Loucy (cell line): ENCODE data around the gene GPATCH11.

Experiments
- H2AFZ ChIP-seq: fragments of 200-600 bp; sonication (generic); 2 replicates; pipeline ENCODE4 v1.6.0; 2016; ENCODE audit warnings: antibody characterized with exemption, mild to moderate bottlenecking, low read length, moderate library complexity
- H3F3A ChIP-seq: fragments of 200-600 bp; 2 replicates; pipeline ENCODE4 v1.6.0; 2016; ENCODE audit warnings: antibody characterized with exemption, low read depth, mild to moderate bottlenecking
- H3K27me3 ChIP-seq: fragments of 200-600 bp; sonication (generic); 2 replicates; pipeline ENCODE4 v1.6.1; 2014; ENCODE audit warnings: low read length, mild to moderate bottlenecking; ENCODE audit not compliant: insufficient read depth, poor library complexity, severe bottlenecking
- H3K36me3 ChIP-seq: fragments of 200-600 bp; sonication (generic); 2 replicates; pipeline ENCODE4 v1.6.1; 2016; ENCODE audit warnings: low read length; ENCODE audit not compliant: insufficient read depth
- H3K4me1 ChIP-seq: fragments of 200-600 bp; sonication (generic); 2 replicates; pipeline ENCODE4 v1.5.1; 2014; ENCODE audit warnings: low read length, mild to moderate bottlenecking; ENCODE audit not compliant: insufficient read depth, poor library complexity, severe bottlenecking
- H3K4me2 ChIP-seq: fragments of 200-600 bp; sonication (generic); 2 replicates; pipeline ENCODE4 v1.6.0; 2014; ENCODE audit warnings: antibody characterized with exemption, low read length, low read depth, mild to moderate bottlenecking; ENCODE audit not compliant: poor library complexity, severe bottlenecking
- H3K4me3 ChIP-seq: fragments of 200-600 bp; sonication (generic); 2 replicates; pipeline ENCODE4 v1.5.1; 2014; ENCODE audit warnings: low read length, mild to moderate bottlenecking, mixed read lengths; ENCODE audit not compliant: poor library complexity, severe bottlenecking
- H3K79me2 ChIP-seq: fragments of 200-600 bp; sonication (generic); 2 replicates; pipeline ENCODE4 v1.6.1; 2014; ENCODE audit warnings: low read length; ENCODE audit not compliant: insufficient read depth
- H3K9ac ChIP-seq: fragments of 200-600 bp; sonication (generic); 2 replicates; pipeline ENCODE4 v1.6.0; 2014; ENCODE audit warnings: mild to moderate bottlenecking, low read depth, low read length, moderate library complexity; ENCODE audit not compliant: poor library complexity, severe bottlenecking
- H3K9me2 ChIP-seq: fragments of 200-600 bp; sonication (generic); replicated peaks from 2 replicates; pipeline ENCODE4 v1.6.1; 2016; ENCODE audit warnings: low read depth, low read length, mixed read lengths
- H3K9me3 ChIP-seq: fragments of 200-600 bp; sonication (generic); 2 replicates; pipeline ENCODE4 v1.6.1; 2014; ENCODE audit warnings: mild to moderate bottlenecking, antibody characterized with exemption, low read length, low read depth; ENCODE audit not compliant: insufficient read depth
- H4K20me1 ChIP-seq: fragments of 200-600 bp; sonication (generic); 2 replicates; pipeline ENCODE4 v1.6.0; 2014; ENCODE audit warnings: antibody characterized with exemption, low read length, mild to moderate bottlenecking; ENCODE audit not compliant: insufficient read depth, poor library complexity, severe bottlenecking
- CTCF ChIP-seq: fragments of 200-600 bp; sonication (generic); conservative IDR thresholded peaks from 2 replicates; pipeline ENCODE4 v1.5.1; 2014; ENCODE audit warnings: mild to moderate bottlenecking, antibody characterized with exemption, low read length
- EZH2phosphoT487 ChIP-seq: fragments of 200-600 bp; IDR thresholded peaks from 2 replicates; pipeline ENCODE4 v1.6.1; 2018; ENCODE audit warnings: antibody characterized with exemption, mild to moderate bottlenecking, moderate library complexity, borderline replicate concordance

GPATCH11 gene

DNA sequence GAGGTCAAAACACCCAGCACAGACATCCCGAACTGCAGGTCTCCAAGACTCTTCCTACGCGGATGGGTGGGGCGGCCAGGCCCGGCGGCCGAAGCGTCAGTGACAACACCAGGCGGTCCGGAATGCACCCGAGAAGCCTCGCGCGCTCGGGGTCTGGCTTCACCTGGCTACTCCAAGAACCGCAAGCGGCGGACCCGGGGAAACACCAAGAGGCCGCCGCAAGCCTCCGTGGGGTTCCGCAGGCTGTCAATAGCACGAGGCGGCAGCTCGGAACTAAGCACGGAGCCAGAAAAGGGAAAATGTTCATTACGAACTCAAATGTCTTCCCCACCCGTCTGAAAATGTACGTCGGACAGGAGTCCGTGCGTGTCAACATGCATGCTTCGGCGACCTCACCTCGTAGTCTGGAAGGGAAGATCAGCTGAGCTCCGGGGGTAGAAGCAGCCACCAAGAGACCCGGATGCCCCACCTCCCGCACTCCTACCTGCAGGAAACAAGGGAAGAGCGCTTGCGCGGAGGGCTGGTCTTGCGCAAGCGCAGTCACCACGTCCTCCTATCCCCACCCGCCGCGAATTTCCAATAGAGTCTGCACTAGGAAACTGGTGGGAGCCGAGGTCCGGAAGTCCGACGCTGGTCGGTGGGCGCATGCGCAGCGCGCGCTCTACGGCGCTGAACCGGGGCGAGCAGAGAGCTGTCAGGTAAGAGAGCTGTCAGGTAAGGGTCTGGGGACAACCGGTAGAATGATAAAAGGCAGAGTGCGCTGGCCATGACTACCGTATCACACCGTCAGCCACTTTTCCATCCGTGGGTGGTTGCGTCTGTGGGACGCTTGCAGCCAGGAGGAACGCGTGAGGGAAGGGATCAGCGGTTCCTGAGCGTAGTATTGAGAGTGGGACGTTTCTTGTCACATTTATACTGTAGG, at the start of gene GPATCH11, which contains the start of gene HEATR5B:
TSS of gene GPATCH11 (plus strand) at position 646 of the 922 bp plus-strand sequence. CDS start 3,864 bp downstream, outside the sequence.
TSS of gene HEATR5B (minus strand) at position 500 of the 922 bp plus-strand sequence. CDS start 958 bp downstream, outside the sequence.
- peak within 1 kb of the TSS; percentile 96 for H2AFZ ChIP-seq
- no peak for TF ChIP-seq EZH2phosphoT487
- no peak for TF ChIP-seq CTCF
- H3F3A ChIP-seq, result peaks cover 5% of the 10 kb centered on the region; the same call in 1 of the 2 replicates
- 0 out of 2 replicates have a peak, but pooled peaks cover 3% of the 10 kb centered on the region for H3K36me3 ChIP-seq
- peaks cover 46% of the 10 kb centered on the region for H3K79me2 ChIP-seq
- peak within 1 kb of the TSS; percentile 95 for H3K4me2 ChIP-seq
- peaks cover 46% of the 10 kb centered on the region for H3K4me1 ChIP-seq
- H3K27me3 ChIP-seq, result no peaks in the 10 kb centered on the region
- H3K9me3 ChIP-seq, result no peaks in the 10 kb centered on the region
- peaks cover 5% of the 10 kb centered on the region for H4K20me1 ChIP-seq
- peak within 1 kb of the TSS; percentile 71 for H3K9ac ChIP-seq
- no peaks in the 10 kb centered on the region for H3K9me2 ChIP-seq
- peak within 1 kb of the TSS; percentile 88 for H3K4me3 ChIP-seq

DNA sequence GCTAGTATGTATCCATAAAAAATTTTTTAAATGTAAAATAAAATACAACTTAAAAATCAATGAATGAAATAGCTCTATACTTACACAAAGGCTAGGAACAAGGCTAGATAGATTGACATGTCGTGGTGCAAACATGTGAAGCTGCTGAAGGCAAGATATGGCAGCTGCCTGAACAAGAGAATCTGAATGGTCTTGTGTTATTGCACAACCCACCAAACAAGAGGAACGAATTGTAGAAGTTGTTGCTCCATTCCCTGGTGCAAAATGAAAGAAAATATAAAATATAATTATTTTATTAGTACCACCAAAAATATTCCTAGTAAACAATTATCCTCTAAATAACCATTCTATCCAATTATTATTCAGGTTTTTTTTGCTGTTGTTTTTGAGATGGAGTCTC, 46.5 kb upstream of the GPATCH11 start:
- Histone ChIP-seq H3K9me2 (no peaks in the 10 kb centered on the region), H3K4me1 (no peaks in the 10 kb centered on the region), H3K36me3 (peaks cover 12% of the 10 kb centered on the region; the same call in 1 of the 2 replicates), H3K79me2 (no peaks in the 10 kb centered on the region), H3K4me2 (no peak overlapping the region), H3K4me3 (no peak overlapping the region), H3K27me3 (no peaks in the 10 kb centered on the region), H3K9ac (no peak overlapping the region), H4K20me1 (no peaks in the 10 kb centered on the region), H2AFZ (no peak overlapping the region), H3F3A (no peaks in the 10 kb centered on the region), H3K9me3 (no peaks in the 10 kb centered on the region)
- TF ChIP-seq EZH2phosphoT487, result no peak
- no peak for TF ChIP-seq CTCF

DNA sequence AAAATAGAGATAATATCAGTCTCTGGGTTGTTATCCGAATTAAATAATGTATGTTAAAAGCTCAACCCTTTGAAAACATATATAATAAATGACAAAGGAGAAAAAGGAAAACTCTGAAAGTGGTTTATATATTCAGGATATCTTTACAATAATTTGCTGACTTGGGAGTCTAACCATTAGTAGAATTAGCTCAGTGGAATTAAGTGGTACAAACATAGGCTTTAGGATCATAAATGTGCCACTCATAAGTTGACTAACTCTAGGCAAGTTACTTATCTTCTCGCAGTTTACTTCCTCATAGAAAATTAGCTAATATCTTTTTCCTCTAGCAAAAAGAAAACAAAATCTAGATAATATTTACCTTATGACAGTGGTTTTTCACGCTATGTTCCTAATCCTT, 44.7 kb upstream of the GPATCH11 start:
- TF ChIP-seq EZH2phosphoT487, result no peak
- no peak for TF ChIP-seq CTCF
- H3K4me3 ChIP-seq, result no peak overlapping the region

More for the DNA sequence above, 44.7 kb upstream of the GPATCH11 start:
- H3K27me3 ChIP-seq, result no peaks in the 10 kb centered on the region
- H3F3A ChIP-seq, result no peaks in the 10 kb centered on the region
- no peak overlapping the region for H3K9ac ChIP-seq
- H3K4me1 ChIP-seq, result no peaks in the 10 kb centered on the region
- no peak overlapping the region for H2AFZ ChIP-seq
- H3K9me3 ChIP-seq, result no peaks in the 10 kb centered on the region
- no peaks in the 10 kb centered on the region for H3K79me2 ChIP-seq
- peaks cover 12% of the 10 kb centered on the region; the same call in 1 of the 2 replicates for H3K36me3 ChIP-seq
- no peaks in the 10 kb centered on the region for H3K9me2 ChIP-seq
- H3K4me2 ChIP-seq, result no peak overlapping the region
- no peaks in the 10 kb centered on the region for H4K20me1 ChIP-seq
